NB4 (cell line): ENCODE data around the gene RXRA.

Source experiments
- CTCF ChIP-seq: IDR thresholded peaks from one replicate; pipeline ENCODE4 v1.5.1; 2012; ENCODE audit warnings: low read depth, low read length
- MAX ChIP-seq: IDR thresholded peaks from 2 replicates; pipeline ENCODE4 v1.6.1; 2011; ENCODE audit warnings: low read depth, low read length
- POLR2A ChIP-seq: IDR thresholded peaks from 2 replicates; pipeline ENCODE4 v1.6.1; 2011; ENCODE audit warnings: mild to moderate bottlenecking; ENCODE audit not compliant: insufficient read length; ENCODE audit errors: extremely low read depth

GRCh38 chr9:134434894-134435506 is 108.7 kb downstream of the RXRA start:
- TF ChIP-seq CTCF (no peak), MAX (no peak), POLR2A (no peak)
